K562 (cell line): ENCODE data around the gene ULBP2. TPM values are rescaled to one million over a fixed set of nuclear protein-coding genes. Genes with fewer than 3 reads are reported as not detected.

Experiments
- ATAC-seq: fragments of 200-7000 bp; cut with Tn5 transposase; 3 replicates; pipeline ENCODE4 v1.9.1; 2020; ENCODE audit warnings: moderate library complexity
- BruUV-seq: library from RNA; stranded (reverse); fragments of 400-500 nt; replicated peaks from 2 replicates; lab custom pipeline; 2021; lab: Mats Ljungman, UMichigan
- CTCF ChIA-PET: fragments of 300-600 bp; formaldehyde crosslinking; extraction: SDS; loops from one replicate; lab custom pipeline; 2021; ENCODE audit warnings: low intra/inter-chr PET ratio; lab: Yijun Ruan, JAX
- POLR2A ChIA-PET: fragments of 300-600, 350-650 bp; sonication (Branson Sonifier 250); formaldehyde crosslinking; extraction: SDS; loops from one replicate; lab custom pipeline; 2021; ENCODE audit warnings: antibody characterized with exemption, inconsistent platforms; lab: Yijun Ruan, JAX
- DNase-seq, 4 experiments: peaks; one replicate each; pipeline versions ENCODE4 v3.0.0 to v3.0.0-alpha.2; 2011 to 2018; ENCODE audit warnings: low spot score in 3 of 4, mixed read lengths in 3 of 4; ENCODE audit errors: extremely low read depth in 1 of 4
- FAIRE-seq: peaks from 2 replicates; lab custom pipeline; 2011; peaks lifted over from hg19 to GRCh38; lab: Jason Lieb, UNC
- H2AFZ ChIP-seq: 2 replicates; pipeline ENCODE4 v1.6.0; 2011; ENCODE audit warnings: low read depth, low read length, control low read depth, inconsistent platforms
- H3K27ac ChIP-seq: fragments of 200-600 bp; 3 replicates; pipeline ENCODE4 v1.8.0; 2011; ENCODE audit warnings: low read depth, mild to moderate bottlenecking, control low read depth, inconsistent platforms, low read length, moderate library complexity, mixed read lengths; ENCODE audit errors: extremely low read depth
- H3K27me3 ChIP-seq, 2 experiments: fragments of 300-600 bp in 1 of 2; 2 replicates in 1 of 2; 3 replicates in 1 of 2; pipeline versions ENCODE4 v1.6.0 to v1.8.0; 2011; ENCODE audit warnings: inconsistent platforms in 2 of 2, low read length in 2 of 2, mild to moderate bottlenecking in 1 of 2, mixed read lengths in 1 of 2, moderate library complexity in 1 of 2; ENCODE audit not compliant: control insufficient read depth in 2 of 2, insufficient read depth in 2 of 2
- H3K36me3 ChIP-seq: fragments of 300-600 bp; 3 replicates; pipeline ENCODE4 v1.8.0; 2011; ENCODE audit warnings: mild to moderate bottlenecking, low read length, inconsistent platforms; ENCODE audit not compliant: control insufficient read depth, insufficient read depth
- H3K4me1 ChIP-seq, 2 experiments: fragments of 200-600 bp in 1 of 2; replicated peaks in 1 of 2; 2 replicates in 1 of 2; 3 replicates in 1 of 2; pipeline versions ENCODE4 v1.5.1 to v1.8.0; 2011; ENCODE audit warnings: inconsistent platforms in 2 of 2, low read length in 2 of 2, mild to moderate bottlenecking in 1 of 2, mixed read lengths in 1 of 2, moderate library complexity in 1 of 2; ENCODE audit not compliant: control insufficient read depth in 2 of 2, insufficient read depth in 2 of 2
- H3K4me2 ChIP-seq: 2 replicates; pipeline ENCODE4 v1.6.1; 2011; ENCODE audit warnings: low read length, control low read depth, inconsistent platforms, mixed read lengths; ENCODE audit not compliant: insufficient read depth
- H3K4me3 ChIP-seq: fragments of 200-600 bp; sonication (generic), shearing (Covaris generic); 2 replicates; pipeline ENCODE4 v1.5.1; 2016; ENCODE audit warnings: control low read depth, inconsistent platforms
- H3K79me2 ChIP-seq: fragments of 200-600 bp; 3 replicates; pipeline ENCODE4 v1.8.0; 2011; ENCODE audit warnings: low read length, inconsistent platforms; ENCODE audit not compliant: control insufficient read depth, insufficient read depth
- H3K9ac ChIP-seq, 2 experiments: 2 replicates each; pipeline versions ENCODE4 v1.6.0 to v1.6.1; 2011; ENCODE audit warnings: low read depth in 2 of 2, low read length in 2 of 2, control low read depth in 1 of 2, inconsistent platforms in 1 of 2, mild to moderate bottlenecking in 1 of 2, mixed read lengths in 1 of 2; ENCODE audit not compliant: insufficient read depth in 1 of 2
- H3K9me1 ChIP-seq: one replicate; pipeline ENCODE4 v1.6.0; 2011; ENCODE audit warnings: inconsistent platforms, mild to moderate bottlenecking, low read length, moderate library complexity; ENCODE audit not compliant: control insufficient read depth, insufficient read depth
- H3K9me3 ChIP-seq: replicated peaks from 2 replicates; pipeline ENCODE4 v1.5.1; 2011; ENCODE audit warnings: low read depth, low read length, inconsistent platforms; ENCODE audit not compliant: control insufficient read depth, insufficient read depth
- H4K20me1 ChIP-seq: replicated peaks from 2 replicates; pipeline ENCODE4 v1.6.1; 2011; ENCODE audit warnings: low read length, inconsistent platforms, mixed read lengths; ENCODE audit not compliant: control insufficient read depth, insufficient read depth
- KDM1A ChIP-seq, 2 experiments: fragments of 450-650 bp; IDR thresholded peaks; 2 replicates each; pipeline ENCODE4 v1.6.1; 2016; ENCODE audit warnings: mild to moderate bottlenecking in 2 of 2
- MEIS2 ChIP-seq: fragments of 450-650 bp; IDR thresholded peaks from 2 replicates; pipeline ENCODE4 v1.6.1; 2014; ENCODE audit warnings: mild to moderate bottlenecking; ENCODE audit not compliant: partially characterized antibody
- MYC ChIP-seq, 2 experiments: fragments of 250-450 bp in 1 of 2; sonication (Bioruptor Pico) in 1 of 2; IDR thresholded peaks; 2 replicates each; pipeline versions ENCODE4 v1.5.1 to v1.6.1; 2012 to 2021; ENCODE audit warnings: low read depth in 2 of 2, borderline replicate concordance in 1 of 2, improper control_type of control experiment in 1 of 2, low read length in 1 of 2, mild to moderate bottlenecking in 1 of 2, moderate library complexity in 1 of 2
- TGIF2 ChIP-seq: sonication (generic); formaldehyde crosslinking; IDR thresholded peaks from 2 replicates; pipeline ENCODE4 v1.8.1; 2022; ENCODE audit warnings: mild to moderate bottlenecking, missing genetic modification reagents, moderate library complexity
- ZNF384 ChIP-seq: IDR thresholded peaks from 2 replicates; pipeline ENCODE4 v1.6.1; 2012; ENCODE audit warnings: low read depth, low read length, improper control_type of control experiment
- ZNF766 ChIP-seq: fragments of 200-800 bp; sonication (Bioruptor generic); conservative IDR thresholded peaks from 2 replicates; pipeline ENCODE4 v1.6.1; 2016; ENCODE audit warnings: missing genetic modification characterization, missing compliant biosample characterization
- WGBS: fragments of 100-300 bp; shearing (Covaris generic); methylation state at CpG from one replicate; pipeline ENCODE4 v1.1.6; 2016; ENCODE audit warnings: low coverage, mixed read lengths; ENCODE audit not compliant: insufficient coverage; ENCODE audit errors: missing lambda C conversion rate; 5-methylcytosine and 5-hydroxymethylcytosine counted together
- in situ Hi-C: fragments of 300-500 bp; cut with MboI; formaldehyde crosslinking; loops from 4 replicates; pipeline ENCODE4 v1.15.0; 2018; ENCODE audit warnings: inconsistent platforms, mixed read lengths
- intact Hi-C: fragments of 100-400 bp; cut with micrococcal nuclease; formaldehyde crosslinking; loops from 2 replicates; pipeline ENCODE4 v1.14.2; 2022
- polyA plus RNA-seq, 8 experiments: library from polyadenylated mRNA; depleted of rRNA in 4 of 8; stranded (reverse) in 5 of 8; unstranded in 3 of 8; fragments of >200 nt; fragmentation: Nextera tagmentation in 2 of 8; fragmentation: Illumina TruSeq in 1 of 8; extraction: Ambion mirVana in 2 of 8; extraction: Trizol in 1 of 8; gene quantifications; 2 replicates each; pipeline versions ENCODE4 v1.2.1 to v1.2.3, GENCODE V29; 2011 to 2014; ENCODE audit warnings: inconsistent platforms in 1 of 8, missing spikeins in 1 of 8
- total RNA-seq, 7 experiments: library from RNA; depleted of rRNA in 6 of 7; stranded (reverse); fragments of >200 nt in 6 of 7; fragmentation: Illumina TruSeq in 2 of 7; extraction: Trizol in 2 of 7; gene quantifications; 2 replicates each; pipeline versions ENCODE4 v1.2.1 to v1.2.3, GENCODE V29; 2011 to 2021; ENCODE audit warnings: low replicate concordance in 1 of 7
- TF ChIP-seq, protein P1 (sequence below): sonication (generic); formaldehyde crosslinking; IDR thresholded peaks from 2 replicates; pipeline ENCODE4 v1.8.0; 2023; ENCODE audit warnings: mild to moderate bottlenecking, missing genetic modification reagents
- TF ChIP-seq, protein P2 (sequence below), 3 experiments: IDR thresholded peaks in 2 of 3; conservative IDR thresholded peaks in 1 of 3; 2 replicates each; pipeline ENCODE4 v1.5.1; 2011 to 2012; ENCODE audit warnings: low read length in 3 of 3, mild to moderate bottlenecking in 3 of 3, control low read depth in 2 of 3, improper control_type of control experiment in 1 of 3, inconsistent platforms in 1 of 3, low read depth in 1 of 3, mixed read lengths in 1 of 3, moderate library complexity in 1 of 3; ENCODE audit not compliant: insufficient read depth in 2 of 3

Gene ULBP2
- total and polyA plus RNA-seq, 9 of the 15 experiments (the other 6 are each of a cell fraction or from before 2014, with no cell fraction given) = 0.50 to 5.3 (median 1.2) TPM

DNA sequence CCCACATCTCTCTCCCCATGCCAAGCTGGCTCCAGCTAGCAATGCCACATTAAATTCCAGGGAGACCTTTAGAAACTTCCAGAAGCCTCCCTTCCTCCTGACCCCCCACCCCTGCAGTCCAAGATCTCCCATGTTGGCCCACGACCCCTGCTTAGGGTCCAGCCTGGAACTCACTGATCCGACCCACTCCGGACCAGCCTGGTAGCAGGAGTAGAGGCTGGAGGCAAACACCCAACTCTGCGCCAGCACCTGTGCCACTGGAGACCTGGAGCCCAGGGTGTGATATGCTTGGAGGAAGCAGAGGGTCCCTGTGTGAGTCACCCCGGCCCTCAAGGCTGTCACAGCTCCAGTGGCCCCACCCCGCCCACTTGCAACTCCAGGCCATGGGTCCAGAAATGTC is 18.7 kb downstream of the ULBP2 start (continued):
- TF ChIP-seq, protein P1, sequence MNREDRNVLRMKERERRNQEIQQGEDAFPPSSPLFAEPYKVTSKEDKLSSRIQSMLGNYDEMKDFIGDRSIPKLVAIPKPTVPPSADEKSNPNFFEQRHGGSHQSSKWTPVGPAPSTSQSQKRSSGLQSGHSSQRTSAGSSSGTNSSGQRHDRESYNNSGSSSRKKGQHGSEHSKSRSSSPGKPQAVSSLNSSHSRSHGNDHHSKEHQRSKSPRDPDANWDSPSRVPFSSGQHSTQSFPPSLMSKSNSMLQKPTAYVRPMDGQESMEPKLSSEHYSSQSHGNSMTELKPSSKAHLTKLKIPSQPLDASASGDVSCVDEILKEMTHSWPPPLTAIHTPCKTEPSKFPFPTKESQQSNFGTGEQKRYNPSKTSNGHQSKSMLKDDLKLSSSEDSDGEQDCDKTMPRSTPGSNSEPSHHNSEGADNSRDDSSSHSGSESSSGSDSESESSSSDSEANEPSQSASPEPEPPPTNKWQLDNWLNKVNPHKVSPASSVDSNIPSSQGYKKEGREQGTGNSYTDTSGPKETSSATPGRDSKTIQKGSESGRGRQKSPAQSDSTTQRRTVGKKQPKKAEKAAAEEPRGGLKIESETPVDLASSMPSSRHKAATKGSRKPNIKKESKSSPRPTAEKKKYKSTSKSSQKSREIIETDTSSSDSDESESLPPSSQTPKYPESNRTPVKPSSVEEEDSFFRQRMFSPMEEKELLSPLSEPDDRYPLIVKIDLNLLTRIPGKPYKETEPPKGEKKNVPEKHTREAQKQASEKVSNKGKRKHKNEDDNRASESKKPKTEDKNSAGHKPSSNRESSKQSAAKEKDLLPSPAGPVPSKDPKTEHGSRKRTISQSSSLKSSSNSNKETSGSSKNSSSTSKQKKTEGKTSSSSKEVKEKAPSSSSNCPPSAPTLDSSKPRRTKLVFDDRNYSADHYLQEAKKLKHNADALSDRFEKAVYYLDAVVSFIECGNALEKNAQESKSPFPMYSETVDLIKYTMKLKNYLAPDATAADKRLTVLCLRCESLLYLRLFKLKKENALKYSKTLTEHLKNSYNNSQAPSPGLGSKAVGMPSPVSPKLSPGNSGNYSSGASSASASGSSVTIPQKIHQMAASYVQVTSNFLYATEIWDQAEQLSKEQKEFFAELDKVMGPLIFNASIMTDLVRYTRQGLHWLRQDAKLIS (CRISPR knock-in tag) = no peak
- no peak for TF ChIP-seq KDM1A (IDR thresholded peaks at IDR 0.05)
- no peak for TF ChIP-seq TGIF2 (CRISPR knock-in tag)
- TF ChIP-seq ZNF766 (CRISPR knock-in tag) = no peak

DNA sequence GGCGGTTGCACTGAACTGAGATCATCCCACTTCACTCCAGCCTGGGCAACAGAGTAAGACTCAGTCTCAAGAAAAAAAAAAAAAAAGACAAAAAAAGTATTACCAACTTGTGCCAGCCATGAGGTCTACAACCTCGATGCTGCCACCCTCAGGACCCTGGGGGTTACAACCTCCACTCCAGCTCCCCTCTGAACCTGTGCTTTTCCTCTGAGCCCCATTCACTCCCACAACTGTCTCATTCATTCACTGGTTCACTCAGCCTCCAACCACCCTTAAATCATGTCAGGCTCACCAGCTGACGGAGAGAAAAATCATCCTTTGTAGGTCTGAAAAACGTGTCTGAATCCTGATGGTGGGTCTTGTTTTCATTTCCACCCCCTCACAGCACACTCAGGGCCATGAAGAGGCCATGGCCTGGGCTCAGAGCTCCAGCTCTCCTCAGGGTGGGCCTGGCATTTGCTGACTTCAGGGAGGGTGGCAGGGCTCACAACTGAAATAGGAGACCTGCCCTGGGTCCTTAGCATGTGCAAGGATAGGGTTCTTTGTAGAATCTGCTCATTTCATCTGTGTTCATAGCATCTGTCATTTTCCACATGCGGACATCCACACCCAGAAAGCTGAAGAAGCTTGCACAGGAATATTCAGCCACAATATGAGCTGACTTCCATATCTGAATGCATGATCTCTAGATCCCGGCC is 20.1 kb downstream of the ULBP2 start:
- H3K27ac ChIP-seq = no peak overlapping the region
- in situ Hi-C loops = no loop called here
- peaks cover 10% of the 10 kb centered on the region for H3K9me3 ChIP-seq
- TF ChIP-seq, protein P2, sequence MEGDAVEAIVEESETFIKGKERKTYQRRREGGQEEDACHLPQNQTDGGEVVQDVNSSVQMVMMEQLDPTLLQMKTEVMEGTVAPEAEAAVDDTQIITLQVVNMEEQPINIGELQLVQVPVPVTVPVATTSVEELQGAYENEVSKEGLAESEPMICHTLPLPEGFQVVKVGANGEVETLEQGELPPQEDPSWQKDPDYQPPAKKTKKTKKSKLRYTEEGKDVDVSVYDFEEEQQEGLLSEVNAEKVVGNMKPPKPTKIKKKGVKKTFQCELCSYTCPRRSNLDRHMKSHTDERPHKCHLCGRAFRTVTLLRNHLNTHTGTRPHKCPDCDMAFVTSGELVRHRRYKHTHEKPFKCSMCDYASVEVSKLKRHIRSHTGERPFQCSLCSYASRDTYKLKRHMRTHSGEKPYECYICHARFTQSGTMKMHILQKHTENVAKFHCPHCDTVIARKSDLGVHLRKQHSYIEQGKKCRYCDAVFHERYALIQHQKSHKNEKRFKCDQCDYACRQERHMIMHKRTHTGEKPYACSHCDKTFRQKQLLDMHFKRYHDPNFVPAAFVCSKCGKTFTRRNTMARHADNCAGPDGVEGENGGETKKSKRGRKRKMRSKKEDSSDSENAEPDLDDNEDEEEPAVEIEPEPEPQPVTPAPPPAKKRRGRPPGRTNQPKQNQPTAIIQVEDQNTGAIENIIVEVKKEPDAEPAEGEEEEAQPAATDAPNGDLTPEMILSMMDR (IDR thresholded peaks at IDR 0.05 in 2 of 3, conservative IDR thresholded peaks at IDR 0.05 in 1 of 3; ENCODE audit: insufficient read depth in 2 of 3, low read depth in 1 of 3, low read length in 3 of 3) = peak; percentile 26 to 44 (median 42); a peak in 3 of 6 replicates
- no peak for TF ChIP-seq MYC (IDR thresholded peaks at IDR 0.05; ENCODE audit: low read depth, low read length)
- no peak for TF ChIP-seq MYC (CRISPR knock-in tag; IDR thresholded peaks at IDR 0.05; ENCODE audit: borderline replicate concordance, low read depth)
- TF ChIP-seq MEIS2 = peak; percentile 17
- TF ChIP-seq ZNF384 = peak; percentile 60
- no peaks in the 10 kb centered on the region for H3K9me1 ChIP-seq
- 47% methylated on average over 6 of the region's 6 CpGs for WGBS
- no peak overlapping the region for H3K9ac ChIP-seq
- CTCF ChIA-PET = interaction anchor here (0.7 kb wide), 1 partner anchor 121 kb away, joined by 4 read pairs; no protein-coding TSS in a partner anchor
- H3K36me3 ChIP-seq = no peaks in the 10 kb centered on the region
- POLR2A ChIA-PET = interaction anchor here (0.6 to 1.3 kb wide), 2 partner anchors 12 to 398 kb away, joined by 3 to 5 read pairs; no protein-coding TSS in a partner anchor
- H4K20me1 ChIP-seq = no peaks in the 10 kb centered on the region
- H2AFZ ChIP-seq = no peak overlapping the region
- no peak for FAIRE-seq
- H3K79me2 ChIP-seq = no peaks in the 10 kb centered on the region
- peaks cover 0 to 6% of the 10 kb centered on the region in 2 experiments; a peak in 2 of 5 replicates for H3K27me3 ChIP-seq
- intact Hi-C loops = no loop called here
- BruUV-seq = no TSS peak
- peaks cover 9 to 21% of the 10 kb centered on the region in 2 experiments; a peak in 4 of 5 replicates for H3K4me1 ChIP-seq
- peak in 1 of 4 experiments; percentile 25 for DNase-seq
- no peak overlapping the region for H3K4me2 ChIP-seq
- ATAC-seq = no peak
- no peak overlapping the region for H3K4me3 ChIP-seq
